Activated CD8-positive, alpha-beta T cell treated with anti-CD3 and anti-CD28 coated beads, Interleukin-2, amount 10 ng/mL, durations not matched to agents 7 days and 5 days (primary cell): Measurements from ENCODE around the gene MRPL27. TPM values are rescaled to one million over a fixed set of nuclear protein-coding genes. Genes with fewer than 3 reads are reported as not detected.
A peak's percentile ranks its signal among the peaks of the same experiment; 100 is the strongest.

Experiments
- ATAC-seq: fragments of 150-1000 bp; cut with Tn5 transposase; one replicate; pipeline ENCODE4 v1.10.0; 2021; ENCODE audit warnings: moderate library complexity
- CTCF ChIA-PET: fragments of 350-600 bp; sonication (Branson Sonifier 250); formaldehyde crosslinking; loops from one replicate; lab custom pipeline; 2021; ENCODE audit warnings: antibody characterized with exemption; lab: Charles Lee
- POLR2A ChIA-PET: fragments of 350-600 bp; sonication (Branson Sonifier 250); formaldehyde crosslinking; loops from one replicate; lab custom pipeline; 2021; ENCODE audit warnings: antibody characterized with exemption; lab: Charles Lee
- DNase-seq: peaks from one replicate; pipeline ENCODE4 v3.0.0-alpha.2; 2020
- H3K27ac Mint-ChIP-seq: one replicate; pipeline ENCODE4 v1.8.0; 2021; ENCODE audit warnings: mild to moderate bottlenecking, mixed read lengths
- H3K27me3 Mint-ChIP-seq: one replicate; pipeline ENCODE4 v1.8.0; 2021; ENCODE audit warnings: low read depth, mixed read lengths
- H3K36me3 Mint-ChIP-seq: one replicate; pipeline ENCODE4 v1.8.0; 2021; ENCODE audit warnings: low read depth, mixed read lengths
- H3K4me1 Mint-ChIP-seq: one replicate; pipeline ENCODE4 v1.8.0; 2021; ENCODE audit warnings: low read depth, mixed read lengths
- H3K4me3 Mint-ChIP-seq: one replicate; pipeline ENCODE4 v1.8.0; 2021; ENCODE audit warnings: mild to moderate bottlenecking, mixed read lengths
- H3K9me3 Mint-ChIP-seq: one replicate; pipeline ENCODE4 v1.8.0; 2022; ENCODE audit warnings: mixed read lengths; ENCODE audit not compliant: insufficient read depth
- total RNA-seq, 2 experiments: library from RNA; stranded (reverse); gene quantifications; one replicate each; pipeline ENCODE4 v1.2.3, GENCODE V29; 2021

MRPL27 gene
- total RNA-seq, 2 experiments from 2014 or later: 81.0 to 85.4 TPM

DNA sequence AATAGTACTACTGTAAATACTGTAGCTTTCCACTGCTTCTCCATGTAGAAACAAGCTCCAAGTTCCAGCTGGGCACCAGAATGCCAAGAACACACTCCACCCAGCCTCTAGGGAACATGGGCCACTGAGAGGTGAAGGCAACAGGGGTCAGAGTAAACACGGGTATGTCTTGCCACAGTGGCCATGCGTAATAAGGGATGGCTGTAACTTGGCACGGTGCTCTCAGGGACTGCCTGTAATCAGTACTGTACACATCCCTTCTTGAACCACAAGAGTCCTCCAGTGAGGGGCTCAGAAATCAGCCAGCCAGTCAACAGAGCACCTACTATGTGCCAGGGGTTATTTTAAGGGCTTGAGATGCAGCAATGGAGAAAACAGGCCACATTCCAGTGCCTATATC is 13.5 kb upstream of the MRPL27 start:
- DNase-seq: no peak
- ChIA-PET POLR2A (interaction anchor here (1.0 to 1.2 kb wide), 2 partner anchors 7 to 11 kb away, joined by 4 read pairs; partner anchors contain the start of gene LRRC59), CTCF (interaction anchor here (3.7 to 4.0 kb wide), 2 partner anchors 11 to 24 kb away, joined by 16 to 31 read pairs; partner anchors contain the start of gene LRRC59)
- H3K4me3 Mint-ChIP-seq: no peak overlapping the region
- H3K27ac Mint-ChIP-seq: no peak overlapping the region
- H3K36me3 Mint-ChIP-seq: peaks cover 69% of the 10 kb centered on the region
- H3K27me3 Mint-ChIP-seq: no peaks in the 10 kb centered on the region
- no peak for ATAC-seq
- H3K9me3 Mint-ChIP-seq: no peaks in the 10 kb centered on the region
- no peaks in the 10 kb centered on the region for H3K4me1 Mint-ChIP-seq

DNA sequence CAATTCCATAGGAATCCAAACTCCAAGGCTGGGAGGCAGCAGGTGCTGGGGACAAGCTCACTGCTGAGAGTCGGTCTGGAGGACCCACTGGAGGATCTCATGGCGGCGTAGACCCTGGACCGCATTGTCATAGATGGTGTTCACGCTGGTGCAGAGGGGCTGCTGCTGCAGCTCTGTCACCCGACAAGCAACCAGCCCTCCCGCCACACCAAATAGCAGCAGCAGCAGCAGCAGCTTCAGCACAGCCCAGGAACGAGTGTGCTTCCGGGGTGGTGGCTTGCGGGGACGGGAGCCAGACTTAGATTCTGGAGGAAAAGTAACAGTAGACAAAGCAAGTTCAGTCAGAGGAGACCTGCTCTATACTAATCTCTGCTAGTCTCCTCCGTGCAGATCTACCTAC is 9.9 kb upstream of the MRPL27 start:
- Mint-ChIP-seq H3K9me3 (no peaks in the 10 kb centered on the region), H3K27ac (no peak overlapping the region), H3K4me3 (no peak overlapping the region), H3K36me3 (peaks cover 74% of the 10 kb centered on the region), H3K27me3 (no peaks in the 10 kb centered on the region), H3K4me1 (peaks cover 11% of the 10 kb centered on the region)
- ChIA-PET POLR2A (interaction anchor here (6.8 kb wide), 1 partner anchor 14 kb away, joined by 46 read pairs; the partner anchor contains the start of gene LRRC59), CTCF (interaction anchor here (4.4 kb wide), 1 partner anchor 14 kb away, joined by 30 read pairs; the partner anchor contains the start of gene LRRC59)
- DNase-seq: no peak
- no peak for ATAC-seq

DNA sequence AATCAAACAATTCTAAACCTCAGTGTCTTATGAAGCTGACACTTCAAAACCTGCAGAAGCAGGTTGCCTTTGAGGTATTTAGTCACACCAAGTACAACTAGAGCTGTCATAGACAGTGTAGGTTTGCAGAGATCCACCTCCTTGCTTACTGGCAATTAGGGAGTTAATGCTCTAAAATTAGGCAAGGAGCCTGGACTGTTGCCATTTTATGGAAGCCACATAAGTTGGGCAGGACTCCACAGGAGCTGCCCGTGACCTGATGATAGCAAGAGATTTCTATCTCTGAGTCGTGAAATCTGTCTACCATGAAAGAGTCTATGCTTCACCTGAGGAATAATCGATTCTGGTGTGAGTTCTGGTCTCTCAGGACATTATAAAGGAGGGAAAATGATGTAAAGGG is 8.9 kb upstream of the MRPL27 start:
- peaks cover 13% of the 10 kb centered on the region for H3K4me1 Mint-ChIP-seq

DNA sequence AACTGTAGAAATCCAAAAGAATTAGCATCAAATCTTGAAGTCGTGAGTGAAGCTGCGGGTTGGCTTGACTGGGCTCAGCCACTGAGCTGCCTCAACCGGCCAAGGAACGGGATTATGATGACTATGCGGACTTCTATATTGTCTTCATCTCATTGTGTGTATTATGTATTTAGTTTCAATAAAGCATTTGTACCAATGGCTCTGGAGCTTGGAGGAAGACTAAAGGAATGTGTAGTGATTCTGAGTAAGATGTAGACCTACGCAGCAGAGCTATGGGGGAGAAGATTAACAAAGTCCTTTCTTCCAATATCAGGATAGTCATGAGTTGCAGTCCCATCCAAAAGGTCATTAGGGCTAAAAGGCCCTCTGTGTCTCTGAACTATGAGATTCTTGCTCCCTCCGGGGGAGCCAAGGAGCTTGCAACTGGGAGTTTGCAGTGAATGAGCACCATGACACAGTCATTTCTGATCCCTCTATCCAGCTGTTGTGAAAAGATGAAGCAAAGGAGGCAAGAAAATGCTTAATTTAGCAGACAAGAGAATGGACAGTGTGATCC is 8.4 kb upstream of the MRPL27 start:
- POLR2A ChIA-PET: interaction anchor here (1.1 to 6.8 kb wide), 5 partner anchors 8 to 18 kb away, joined by 3 to 46 read pairs (median 4); partner anchors contain the start of gene LRRC59
- H3K27ac Mint-ChIP-seq: no peak overlapping the region

More for the DNA sequence above, 8.9 kb upstream of the MRPL27 start:
- ChIA-PET CTCF (interaction anchor here (1.9 to 4.4 kb wide), 2 partner anchors 15 to 20 kb away, joined by 16 to 30 read pairs; partner anchors contain the start of gene LRRC59), POLR2A (interaction anchor here (1.1 to 6.8 kb wide), 4 partner anchors 8 to 15 kb away, joined by 3 to 46 read pairs (median 4); partner anchors contain the start of gene LRRC59)
- DNase-seq (no peak), ATAC-seq (no peak)
- Mint-ChIP-seq H3K9me3 (no peaks in the 10 kb centered on the region), H3K4me3 (no peak overlapping the region), H3K27ac (no peak overlapping the region), H3K36me3 (peaks cover 66% of the 10 kb centered on the region), H3K27me3 (no peaks in the 10 kb centered on the region)

DNA sequence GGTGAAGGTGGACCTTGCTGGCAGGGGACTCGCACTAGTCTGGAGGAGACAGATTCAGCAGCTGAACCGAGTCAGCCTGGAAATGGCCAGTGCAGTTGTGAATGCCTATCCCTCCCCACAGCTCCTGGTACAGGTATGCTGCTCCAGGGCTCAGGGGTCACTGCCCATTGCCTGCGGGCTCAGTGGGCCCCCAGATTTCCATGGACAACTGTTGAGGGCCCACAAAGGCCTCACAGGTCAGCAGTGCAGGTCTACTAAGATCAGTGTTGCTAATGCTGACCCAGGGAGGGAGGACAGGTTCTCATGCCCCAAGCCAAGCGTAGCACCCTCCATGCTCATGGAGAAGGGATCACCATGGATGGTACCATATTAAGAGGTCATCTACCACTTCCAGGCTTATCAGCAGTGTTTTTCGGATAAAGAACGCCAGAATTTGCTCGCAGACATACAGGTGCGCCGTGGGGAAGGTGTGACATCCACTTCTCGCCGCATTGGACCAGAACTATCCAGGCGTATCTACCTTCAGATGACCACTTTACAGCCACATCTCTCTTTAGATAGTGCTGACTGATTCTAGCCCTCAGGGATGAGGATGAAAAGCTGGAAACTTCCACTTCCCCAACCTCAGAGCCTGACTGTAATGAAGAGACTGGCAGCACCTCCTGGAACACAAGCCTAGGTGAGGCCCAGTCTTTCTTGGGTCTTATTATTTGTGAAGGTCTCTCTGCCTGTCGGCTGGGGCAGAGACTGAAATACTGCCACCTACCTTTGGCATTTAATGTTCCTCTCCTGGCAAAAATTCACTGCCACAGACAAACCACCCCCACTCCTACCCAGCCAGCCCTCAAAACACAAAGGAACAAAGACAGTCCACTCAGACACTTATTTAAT is 7.6 kb upstream of the MRPL27 start:
- Mint-ChIP-seq H3K27me3 (no peaks in the 10 kb centered on the region), H3K36me3 (peaks cover 57% of the 10 kb centered on the region)

More for the DNA sequence above, 8.4 kb upstream of the MRPL27 start:
- Mint-ChIP-seq H3K4me3 (no peak overlapping the region), H3K4me1 (peaks cover 15% of the 10 kb centered on the region), H3K36me3 (peaks cover 61% of the 10 kb centered on the region), H3K9me3 (no peaks in the 10 kb centered on the region), H3K27me3 (no peaks in the 10 kb centered on the region)
- CTCF ChIA-PET: interaction anchor here (1.9 to 4.4 kb wide), 2 partner anchors 16 to 19 kb away, joined by 16 to 30 read pairs; partner anchors contain the start of gene LRRC59
- ATAC-seq (no peak), DNase-seq (no peak)

DNA sequence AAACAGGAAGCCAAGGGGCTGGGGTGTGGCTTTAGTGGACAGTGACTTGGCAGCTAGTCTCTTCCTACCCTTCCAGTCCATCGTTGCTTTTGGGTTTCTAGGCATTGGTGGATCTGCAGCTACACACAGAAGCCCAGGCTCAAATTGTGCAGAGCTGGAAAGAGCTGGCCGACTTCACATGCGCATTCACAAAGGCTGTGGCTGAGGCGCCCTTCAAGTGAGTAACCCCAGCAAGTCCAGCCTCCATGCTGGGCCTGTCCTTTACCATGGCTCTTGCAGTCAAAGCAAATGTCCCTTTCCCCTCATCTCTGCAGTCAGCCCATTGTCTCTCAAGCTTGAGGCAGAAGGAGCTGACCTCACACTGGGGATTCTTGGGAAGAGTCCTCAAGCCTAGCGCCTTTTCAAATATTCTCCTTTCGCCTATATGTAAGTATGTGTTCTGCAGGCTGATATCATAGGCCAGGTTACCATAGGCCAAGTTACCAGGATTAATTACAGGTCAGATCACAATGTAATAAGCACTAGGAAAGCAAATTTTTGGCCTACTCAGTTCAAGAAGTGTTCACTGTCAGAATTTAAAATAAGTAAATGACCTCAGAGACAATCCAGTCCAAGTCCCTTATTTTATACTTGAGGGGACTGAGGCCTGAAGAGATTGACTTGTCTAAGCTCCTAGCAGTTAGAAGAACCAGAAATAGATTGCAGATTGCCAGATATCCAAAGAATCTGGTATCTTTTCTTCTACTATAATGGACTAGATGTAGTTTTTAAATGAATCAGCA is 6.6 kb upstream of the MRPL27 start:
- ChIA-PET POLR2A (interaction anchor here (0.6 to 6.8 kb wide), 4 partner anchors 8 to 225 kb away, joined by 3 to 46 read pairs (median 4); partner anchors contain the start of gene LRRC59), CTCF (interaction anchor here (0.7 to 4.4 kb wide), 4 partner anchors 13 to 42 kb away, joined by 3 to 30 read pairs (median 4); partner anchors contain the start of gene LRRC59)
- ATAC-seq (no peak), DNase-seq (no peak)
- Mint-ChIP-seq H3K4me1 (peaks cover 19% of the 10 kb centered on the region), H3K9me3 (no peaks in the 10 kb centered on the region), H3K27me3 (no peaks in the 10 kb centered on the region), H3K4me3 (no peak overlapping the region), H3K36me3 (peaks cover 54% of the 10 kb centered on the region), H3K27ac (peak overlapping the region; percentile 44)

More for the DNA sequence above, 7.6 kb upstream of the MRPL27 start:
- ChIA-PET CTCF (interaction anchor here (1.9 to 4.4 kb wide), 2 partner anchors 16 to 18 kb away, joined by 16 to 30 read pairs; partner anchors contain the start of gene LRRC59), POLR2A (interaction anchor here (0.6 to 6.8 kb wide), 4 partner anchors 8 to 226 kb away, joined by 3 to 46 read pairs (median 4); partner anchors contain the start of gene LRRC59)
- Mint-ChIP-seq H3K9me3 (no peaks in the 10 kb centered on the region), H3K4me3 (no peak overlapping the region), H3K27ac (no peak overlapping the region), H3K4me1 (peaks cover 17% of the 10 kb centered on the region)
- no peak for ATAC-seq
- no peak for DNase-seq

DNA sequence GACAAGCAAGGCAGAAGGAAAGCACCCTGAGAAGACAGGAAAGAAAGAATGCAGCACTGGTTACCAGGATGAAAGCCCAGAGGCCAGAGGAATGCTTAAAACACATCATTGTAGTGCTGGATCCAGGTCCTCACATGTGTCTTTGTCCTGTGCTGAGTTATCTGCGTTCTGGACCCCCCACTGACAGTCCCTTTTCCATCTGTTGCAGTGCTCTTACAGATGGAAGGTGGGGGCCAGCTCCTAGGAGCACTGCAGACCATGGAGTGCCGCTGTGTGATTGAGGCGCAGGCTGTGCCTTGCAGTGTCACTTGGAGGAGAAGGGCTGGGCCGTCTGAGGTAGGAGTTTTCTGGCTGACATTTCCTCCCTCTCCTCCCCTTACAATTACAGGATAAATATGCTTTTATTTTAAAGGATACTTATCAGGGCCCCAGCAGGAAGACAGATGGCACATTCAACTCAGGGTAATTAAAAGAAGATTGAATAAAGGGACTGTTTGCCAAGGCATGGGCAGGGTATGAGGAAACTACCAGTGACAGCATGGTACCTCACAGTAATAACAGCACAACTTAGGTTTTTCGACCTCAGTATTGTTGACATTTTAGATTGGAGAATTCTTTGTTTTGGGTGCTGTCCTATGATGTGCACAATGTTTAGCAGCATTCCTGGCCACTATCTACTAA is 3.0 kb upstream of the MRPL27 start:
- no peak overlapping the region for H3K4me3 Mint-ChIP-seq
- DNase-seq: no peak
- ChIA-PET CTCF (interaction anchor here (1.8 to 6.4 kb wide), 2 partner anchors 14 to 21 kb away, joined by 5 to 50 read pairs; partner anchors contain the start of gene LRRC59), POLR2A (interaction anchor here (0.8 to 4.7 kb wide), 2 partner anchors 14 to 21 kb away, joined by 3 to 53 read pairs; partner anchors contain the start of gene LRRC59)
- H3K4me1 Mint-ChIP-seq: peaks cover 49% of the 10 kb centered on the region
- H3K36me3 Mint-ChIP-seq: peaks cover 47% of the 10 kb centered on the region
- no peaks in the 10 kb centered on the region for H3K27me3 Mint-ChIP-seq
- no peak for ATAC-seq
- H3K27ac Mint-ChIP-seq: no peak overlapping the region
- no peaks in the 10 kb centered on the region for H3K9me3 Mint-ChIP-seq

DNA sequence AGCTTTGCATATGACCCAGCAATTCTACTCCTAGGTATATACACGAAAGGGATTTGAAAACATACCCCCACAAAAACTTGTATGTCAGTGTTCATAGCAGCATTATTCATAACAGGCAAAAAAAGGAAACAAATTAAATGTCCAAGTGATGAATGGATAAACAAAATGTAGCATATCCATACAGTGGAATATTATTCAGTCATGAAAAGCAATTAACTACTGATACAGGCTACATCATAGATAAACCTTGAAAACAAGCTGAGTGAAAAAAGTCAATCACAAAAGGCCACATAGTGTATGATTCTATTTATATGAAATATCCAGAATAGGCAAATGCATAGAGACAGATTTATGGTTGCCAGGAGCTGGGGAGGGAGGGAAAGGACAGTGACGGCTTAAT is 721 bp upstream of the MRPL27 start:
- Mint-ChIP-seq H3K27ac (peak overlapping the region; percentile 100), H3K4me3 (peak overlapping the region; percentile 99), H3K27me3 (no peaks in the 10 kb centered on the region), H3K4me1 (peaks cover 44% of the 10 kb centered on the region), H3K36me3 (peaks cover 54% of the 10 kb centered on the region), H3K9me3 (no peaks in the 10 kb centered on the region)
- DNase-seq (no peak), ATAC-seq (no peak)
- CTCF ChIA-PET: interaction anchor here (6.3 to 6.4 kb wide), 2 partner anchors 13 to 23 kb away, joined by 50 to 65 read pairs; partner anchors contain the start of gene LRRC59
- POLR2A ChIA-PET: interaction anchor here (0.8 to 4.7 kb wide), 10 partner anchors 8 to 106 kb away, joined by 3 to 53 read pairs (median 5); partner anchors contain the start of genes ACSF2, LRRC59, RSAD1 and XYLT2

DNA sequence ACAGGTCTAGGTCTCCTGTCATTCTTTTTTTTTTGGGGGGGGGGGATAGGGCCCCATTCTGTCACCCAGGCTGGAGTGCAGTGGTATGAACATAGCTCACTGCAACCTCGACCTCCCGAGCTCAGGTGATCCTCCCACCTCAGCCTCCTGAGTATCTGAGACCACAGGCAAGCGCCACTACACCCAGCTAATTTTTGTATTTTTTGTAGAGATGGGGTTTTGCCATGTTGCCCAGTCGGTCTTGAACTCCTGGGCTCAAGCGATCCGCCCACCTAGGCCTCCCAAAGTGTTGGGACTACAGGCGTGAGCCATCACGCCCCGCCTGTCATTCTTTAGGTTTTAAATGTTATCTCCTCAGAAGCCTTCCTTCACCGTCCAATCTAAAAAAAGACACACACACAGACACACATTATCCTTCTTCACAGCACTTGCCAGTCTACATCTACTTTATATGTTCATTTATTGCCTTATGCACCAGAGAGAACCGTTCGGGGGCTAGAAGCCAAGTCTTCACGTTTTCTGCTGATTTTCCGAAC is 694 bp downstream of the MRPL27 start:
- H3K4me1 Mint-ChIP-seq: peaks cover 43% of the 10 kb centered on the region
- ChIA-PET CTCF (interaction anchor here (6.3 to 6.4 kb wide), 2 partner anchors 11 to 25 kb away, joined by 50 to 65 read pairs; partner anchors contain the start of gene LRRC59), POLR2A (interaction anchor here (0.6 to 4.7 kb wide), 16 partner anchors 9 to 535 kb away, joined by 3 to 53 read pairs (median 4); partner anchors contain the start of genes LRRC59, RSAD1 and XYLT2)
- no peak for DNase-seq
- H3K4me3 Mint-ChIP-seq: peak overlapping the region; percentile 99
- no peak for ATAC-seq
- H3K36me3 Mint-ChIP-seq: peaks cover 57% of the 10 kb centered on the region
- no peaks in the 10 kb centered on the region for H3K9me3 Mint-ChIP-seq
- H3K27ac Mint-ChIP-seq: peak overlapping the region; percentile 100
- no peaks in the 10 kb centered on the region for H3K27me3 Mint-ChIP-seq
